ENCODE measurements around the gene ACTN3. TPM values are rescaled to one million over a fixed set of nuclear protein-coding genes. Genes with fewer than 3 reads are reported as not detected.

The ACTN3 gene
- polyA plus RNA-seq, 3 donors: not detected

DNA sequence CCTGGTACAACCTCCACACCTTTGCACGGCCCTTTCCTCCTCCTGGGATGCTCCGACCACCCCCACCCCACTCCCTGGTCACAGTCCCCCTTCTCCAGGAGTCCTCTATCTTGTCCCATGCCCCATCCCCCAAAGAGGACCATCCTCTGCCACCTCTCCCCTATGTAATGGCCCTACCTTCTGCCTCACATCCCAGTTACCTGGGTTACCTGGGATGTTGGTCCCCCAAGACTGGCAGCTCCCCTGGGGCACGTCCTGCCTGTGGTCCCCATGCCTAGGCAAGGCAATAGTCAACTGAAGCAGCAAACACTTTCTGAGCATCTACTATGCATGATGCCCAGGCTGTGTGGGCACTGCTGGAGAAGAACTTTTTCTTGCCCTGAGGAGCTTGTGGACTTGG lies 8.7 kb downstream of the ACTN3 start:
- TF ChIP-seq, protein P1, sequence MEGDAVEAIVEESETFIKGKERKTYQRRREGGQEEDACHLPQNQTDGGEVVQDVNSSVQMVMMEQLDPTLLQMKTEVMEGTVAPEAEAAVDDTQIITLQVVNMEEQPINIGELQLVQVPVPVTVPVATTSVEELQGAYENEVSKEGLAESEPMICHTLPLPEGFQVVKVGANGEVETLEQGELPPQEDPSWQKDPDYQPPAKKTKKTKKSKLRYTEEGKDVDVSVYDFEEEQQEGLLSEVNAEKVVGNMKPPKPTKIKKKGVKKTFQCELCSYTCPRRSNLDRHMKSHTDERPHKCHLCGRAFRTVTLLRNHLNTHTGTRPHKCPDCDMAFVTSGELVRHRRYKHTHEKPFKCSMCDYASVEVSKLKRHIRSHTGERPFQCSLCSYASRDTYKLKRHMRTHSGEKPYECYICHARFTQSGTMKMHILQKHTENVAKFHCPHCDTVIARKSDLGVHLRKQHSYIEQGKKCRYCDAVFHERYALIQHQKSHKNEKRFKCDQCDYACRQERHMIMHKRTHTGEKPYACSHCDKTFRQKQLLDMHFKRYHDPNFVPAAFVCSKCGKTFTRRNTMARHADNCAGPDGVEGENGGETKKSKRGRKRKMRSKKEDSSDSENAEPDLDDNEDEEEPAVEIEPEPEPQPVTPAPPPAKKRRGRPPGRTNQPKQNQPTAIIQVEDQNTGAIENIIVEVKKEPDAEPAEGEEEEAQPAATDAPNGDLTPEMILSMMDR (IDR thresholded peaks at IDR 0.05): no peak
- Mint-ChIP-seq H3K36me3 (no peaks in the 10 kb centered on the region), H3K27me3 (ENCODE audit: low read depth in 3 of 3) (peaks cover 22 to 34% (median 23%) of the 10 kb centered on the region in 3 donors), H3K4me1 (peaks cover 8% of the 10 kb centered on the region), H3K27ac (no peak overlapping the region), H3K4me3 (no peak overlapping the region), H3K9me3 (peaks cover 0 to 2% (median 0%) of the 10 kb centered on the region in 7 donors)
- no peak overlapping the region for H2AFZ ChIP-seq (ENCODE audit: insufficient read depth, low read depth, low read length, poor library complexity, severe bottlenecking)
- H3K27me3 ChIP-seq (ENCODE audit: control insufficient read depth in 2 of 2, insufficient read depth in 2 of 2, low read length in 2 of 2): peaks cover 3 to 19% of the 10 kb centered on the region in 2 donors
- 78% methylated on average over 3 of the region's 3 CpGs for WGBS (ENCODE audit: insufficient coverage)
- H3K9ac ChIP-seq (ENCODE audit: insufficient read depth, low read length, poor library complexity, severe bottlenecking): no peak overlapping the region
- H3K4me2 ChIP-seq (replicated peaks; ENCODE audit: extremely low read depth, low read length, poor library complexity, severe bottlenecking): no peak overlapping the region
- H3K79me2 ChIP-seq (ENCODE audit: insufficient read depth, low read length): no peaks in the 10 kb centered on the region
- intact Hi-C loops (cut with micrococcal nuclease): no loop called here
- H3K36me3 ChIP-seq (replicated peaks in 1 of 2; ENCODE audit: control insufficient read depth in 1 of 2, insufficient read depth in 2 of 2, low read length in 2 of 2): no peaks in the 10 kb centered on the region
- H3K9me3 ChIP-seq (replicated peaks in 1 of 2; ENCODE audit: control insufficient read depth in 1 of 2, insufficient read depth in 1 of 2, low read length in 2 of 2): no peaks in the 10 kb centered on the region
- DNase-seq: no peak
- H3K27ac ChIP-seq (ENCODE audit: low read depth in 1 of 2, low read length in 2 of 2): no peak overlapping the region
- no peaks in the 10 kb centered on the region for H4K20me1 ChIP-seq (ENCODE audit: insufficient read depth, low read length)
- H3K4me1 ChIP-seq (ENCODE audit: control insufficient read depth in 1 of 2, insufficient read depth in 2 of 2, low read length in 2 of 2): peaks cover 0 to 5% of the 10 kb centered on the region in 2 donors
- no peak overlapping the region for H3K4me3 ChIP-seq (replicated peaks in 1 of 3; ENCODE audit: low read depth in 2 of 3, low read length in 3 of 3)

DNA sequence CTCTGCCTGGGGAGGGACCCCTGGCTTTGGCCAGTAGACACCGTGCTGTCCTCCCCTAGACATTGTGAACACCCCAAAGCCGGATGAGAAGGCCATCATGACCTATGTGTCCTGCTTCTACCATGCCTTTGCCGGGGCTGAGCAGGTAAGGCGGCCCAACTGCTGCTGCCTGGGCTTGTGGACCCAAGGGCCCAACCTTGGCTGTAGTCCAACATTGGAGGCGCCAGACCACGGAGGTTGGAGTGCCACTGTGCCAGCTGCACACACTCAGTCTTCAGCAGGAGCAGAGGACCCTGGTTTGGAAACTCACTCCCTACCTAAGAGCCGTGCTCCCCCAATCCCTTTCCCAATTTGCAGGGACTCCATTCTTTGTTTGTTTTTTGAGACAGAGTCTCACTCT lies 9.4 kb downstream of the ACTN3 start:
- Mint-ChIP-seq H3K27me3 (ENCODE audit: low read depth in 3 of 3) (peaks cover 22 to 38% (median 23%) of the 10 kb centered on the region in 3 donors), H3K4me3 (no peak overlapping the region), H3K27ac (peak overlapping the region in 1 of 7 donors; percentile 22), H3K9me3 (peaks cover 0 to 2% (median 0%) of the 10 kb centered on the region in 7 donors), H3K36me3 (no peaks in the 10 kb centered on the region), H3K4me1 (peaks cover 8% of the 10 kb centered on the region)
- H3K9ac ChIP-seq (ENCODE audit: insufficient read depth, low read length, poor library complexity, severe bottlenecking): no peak overlapping the region
- H3K79me2 ChIP-seq (ENCODE audit: insufficient read depth, low read length): no peaks in the 10 kb centered on the region
- H3K9me3 ChIP-seq (replicated peaks in 1 of 2; ENCODE audit: control insufficient read depth in 1 of 2, insufficient read depth in 1 of 2, low read length in 2 of 2): no peaks in the 10 kb centered on the region
- H3K4me2 ChIP-seq (replicated peaks; ENCODE audit: extremely low read depth, low read length, poor library complexity, severe bottlenecking): no peak overlapping the region
- H3K27me3 ChIP-seq (ENCODE audit: control insufficient read depth in 2 of 2, insufficient read depth in 2 of 2, low read length in 2 of 2): peaks cover 3 to 19% of the 10 kb centered on the region in 2 donors
- WGBS (ENCODE audit: insufficient coverage): 83% methylated on average over 5 of the region's 7 CpGs
- no peaks in the 10 kb centered on the region for H4K20me1 ChIP-seq (ENCODE audit: insufficient read depth, low read length)
- no peak for DNase-seq
- no peak overlapping the region for H3K27ac ChIP-seq (ENCODE audit: low read depth in 1 of 2, low read length in 2 of 2)
- H3K4me3 ChIP-seq (replicated peaks in 1 of 3; ENCODE audit: low read depth in 2 of 3, low read length in 3 of 3): no peak overlapping the region
- peaks cover 0 to 5% of the 10 kb centered on the region in 2 donors for H3K4me1 ChIP-seq (ENCODE audit: control insufficient read depth in 1 of 2, insufficient read depth in 2 of 2, low read length in 2 of 2)
- no peaks in the 10 kb centered on the region for H3K36me3 ChIP-seq (replicated peaks in 1 of 2; ENCODE audit: control insufficient read depth in 1 of 2, insufficient read depth in 2 of 2, low read length in 2 of 2)
- no peak overlapping the region for H2AFZ ChIP-seq (ENCODE audit: insufficient read depth, low read depth, low read length, poor library complexity, severe bottlenecking)
- TF ChIP-seq, protein P1 (IDR thresholded peaks at IDR 0.05): no peak
- intact Hi-C loops (cut with micrococcal nuclease): no loop called here
